ENCODE results near the gene VAV1. TPM values are rescaled to one million over a fixed set of nuclear protein-coding genes. Genes with fewer than 3 reads are reported as not detected.

Gene VAV1
- total and polyA plus RNA-seq, 2 of the 13 experiments (the other 11 are each of a cell fraction or from before 2014, with no cell fraction given), result not detected

DNA sequence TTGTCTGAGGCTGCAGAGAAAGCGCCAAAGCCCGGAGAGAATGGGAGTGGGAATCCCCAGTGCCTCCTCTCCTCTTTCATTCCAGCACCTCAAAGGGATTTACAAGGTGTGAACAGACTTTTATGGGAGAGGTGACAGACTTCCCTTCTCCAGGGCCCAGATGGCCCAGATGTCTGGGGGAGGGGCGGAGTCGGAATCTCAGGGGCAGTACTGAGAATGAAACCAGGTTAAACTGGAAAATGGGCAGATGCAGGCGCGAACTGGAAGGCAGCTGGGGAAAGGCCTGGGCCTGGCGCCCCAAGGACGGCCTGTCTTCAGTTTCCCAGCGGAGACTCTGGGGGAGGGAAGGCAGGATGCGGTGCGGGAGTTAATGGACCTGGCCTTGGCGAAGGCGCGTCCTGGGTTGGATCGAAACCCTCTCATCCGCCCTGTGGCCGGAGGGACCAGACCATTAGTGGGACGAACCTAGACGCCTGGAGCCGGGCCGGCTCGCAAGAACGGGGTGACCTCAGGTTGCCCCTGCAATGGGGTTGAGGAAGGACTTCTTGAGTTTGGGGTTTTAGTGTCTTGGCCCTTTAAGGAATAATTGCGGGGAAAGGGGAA lies 33.6 kb upstream of the VAV1 start (continued):
- TF ChIP-seq, protein P1, sequence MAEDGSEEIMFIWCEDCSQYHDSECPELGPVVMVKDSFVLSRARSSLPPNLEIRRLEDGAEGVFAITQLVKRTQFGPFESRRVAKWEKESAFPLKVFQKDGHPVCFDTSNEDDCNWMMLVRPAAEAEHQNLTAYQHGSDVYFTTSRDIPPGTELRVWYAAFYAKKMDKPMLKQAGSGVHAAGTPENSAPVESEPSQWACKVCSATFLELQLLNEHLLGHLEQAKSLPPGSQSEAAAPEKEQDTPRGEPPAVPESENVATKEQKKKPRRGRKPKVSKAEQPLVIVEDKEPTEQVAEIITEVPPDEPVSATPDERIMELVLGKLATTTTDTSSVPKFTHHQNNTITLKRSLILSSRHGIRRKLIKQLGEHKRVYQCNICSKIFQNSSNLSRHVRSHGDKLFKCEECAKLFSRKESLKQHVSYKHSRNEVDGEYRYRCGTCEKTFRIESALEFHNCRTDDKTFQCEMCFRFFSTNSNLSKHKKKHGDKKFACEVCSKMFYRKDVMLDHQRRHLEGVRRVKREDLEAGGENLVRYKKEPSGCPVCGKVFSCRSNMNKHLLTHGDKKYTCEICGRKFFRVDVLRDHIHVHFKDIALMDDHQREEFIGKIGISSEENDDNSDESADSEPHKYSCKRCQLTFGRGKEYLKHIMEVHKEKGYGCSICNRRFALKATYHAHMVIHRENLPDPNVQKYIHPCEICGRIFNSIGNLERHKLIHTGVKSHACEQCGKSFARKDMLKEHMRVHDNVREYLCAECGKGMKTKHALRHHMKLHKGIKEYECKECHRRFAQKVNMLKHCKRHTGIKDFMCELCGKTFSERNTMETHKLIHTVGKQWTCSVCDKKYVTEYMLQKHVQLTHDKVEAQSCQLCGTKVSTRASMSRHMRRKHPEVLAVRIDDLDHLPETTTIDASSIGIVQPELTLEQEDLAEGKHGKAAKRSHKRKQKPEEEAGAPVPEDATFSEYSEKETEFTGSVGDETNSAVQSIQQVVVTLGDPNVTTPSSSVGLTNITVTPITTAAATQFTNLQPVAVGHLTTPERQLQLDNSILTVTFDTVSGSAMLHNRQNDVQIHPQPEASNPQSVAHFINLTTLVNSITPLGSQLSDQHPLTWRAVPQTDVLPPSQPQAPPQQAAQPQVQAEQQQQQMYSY (CRISPR knock-in tag; IDR thresholded peaks at IDR 0.05), result peak; percentile 62
- TF ChIP-seq ZNF296 (CRISPR knock-in tag; conservative IDR thresholded peaks at IDR 0.05), result no peak
- no peak for TF ChIP-seq HES4 (CRISPR knock-in tag; IDR thresholded peaks at IDR 0.05; ENCODE audit: borderline replicate concordance)
- 0 out of 2 replicates have a peak, but pooled peaks have one; percentile 58 for TF ChIP-seq PAX8 (CRISPR knock-in tag; IDR thresholded peaks at IDR 0.05; ENCODE audit: borderline replicate concordance)
- TF ChIP-seq ZSCAN25 (CRISPR knock-in tag; IDR thresholded peaks at IDR 0.05), result no peak
- 0 out of 2 replicates have a peak, but pooled peaks have one; percentile 32 for TF ChIP-seq KDM5B (CRISPR knock-in tag; IDR thresholded peaks at IDR 0.05; ENCODE audit: borderline replicate concordance)
- no peak for TF ChIP-seq ZC3H4 (CRISPR knock-in tag; IDR thresholded peaks at IDR 0.05; ENCODE audit: borderline replicate concordance)
- peak; percentile 58 for TF ChIP-seq RBM39 (IDR thresholded peaks at IDR 0.05; ENCODE audit: low read depth, low read length, poor library complexity, severe bottlenecking)
- no peak for TF ChIP-seq SCMH1 (CRISPR knock-in tag; IDR thresholded peaks at IDR 0.05; ENCODE audit: borderline replicate concordance)
- no peak for TF ChIP-seq NPAS2 (CRISPR knock-in tag; IDR thresholded peaks at IDR 0.05; ENCODE audit: borderline replicate concordance)
- TF ChIP-seq ZNF12 (CRISPR knock-in tag; IDR thresholded peaks at IDR 0.05), result peak; percentile 13; the same call in 1 of the 2 replicates
- 0 out of 2 replicates have a peak, but pooled peaks have one; percentile 17 for TF ChIP-seq ZNF362 (CRISPR knock-in tag; IDR thresholded peaks at IDR 0.05; ENCODE audit: borderline replicate concordance)
- no peak for TF ChIP-seq ZNF703 (CRISPR knock-in tag; IDR thresholded peaks at IDR 0.05; ENCODE audit: borderline replicate concordance)
- TF ChIP-seq ZNF704 (CRISPR knock-in tag; IDR thresholded peaks at IDR 0.05; ENCODE audit: borderline replicate concordance), result 0 out of 2 replicates have a peak, but pooled peaks have one; percentile 38
- TF ChIP-seq DZIP1 (CRISPR knock-in tag; IDR thresholded peaks at IDR 0.05), result no peak
- TF ChIP-seq, protein P2, sequence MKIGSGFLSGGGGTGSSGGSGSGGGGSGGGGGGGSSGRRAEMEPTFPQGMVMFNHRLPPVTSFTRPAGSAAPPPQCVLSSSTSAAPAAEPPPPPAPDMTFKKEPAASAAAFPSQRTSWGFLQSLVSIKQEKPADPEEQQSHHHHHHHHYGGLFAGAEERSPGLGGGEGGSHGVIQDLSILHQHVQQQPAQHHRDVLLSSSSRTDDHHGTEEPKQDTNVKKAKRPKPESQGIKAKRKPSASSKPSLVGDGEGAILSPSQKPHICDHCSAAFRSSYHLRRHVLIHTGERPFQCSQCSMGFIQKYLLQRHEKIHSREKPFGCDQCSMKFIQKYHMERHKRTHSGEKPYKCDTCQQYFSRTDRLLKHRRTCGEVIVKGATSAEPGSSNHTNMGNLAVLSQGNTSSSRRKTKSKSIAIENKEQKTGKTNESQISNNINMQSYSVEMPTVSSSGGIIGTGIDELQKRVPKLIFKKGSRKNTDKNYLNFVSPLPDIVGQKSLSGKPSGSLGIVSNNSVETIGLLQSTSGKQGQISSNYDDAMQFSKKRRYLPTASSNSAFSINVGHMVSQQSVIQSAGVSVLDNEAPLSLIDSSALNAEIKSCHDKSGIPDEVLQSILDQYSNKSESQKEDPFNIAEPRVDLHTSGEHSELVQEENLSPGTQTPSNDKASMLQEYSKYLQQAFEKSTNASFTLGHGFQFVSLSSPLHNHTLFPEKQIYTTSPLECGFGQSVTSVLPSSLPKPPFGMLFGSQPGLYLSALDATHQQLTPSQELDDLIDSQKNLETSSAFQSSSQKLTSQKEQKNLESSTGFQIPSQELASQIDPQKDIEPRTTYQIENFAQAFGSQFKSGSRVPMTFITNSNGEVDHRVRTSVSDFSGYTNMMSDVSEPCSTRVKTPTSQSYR (CRISPR knock-in tag; IDR thresholded peaks at IDR 0.05; ENCODE audit: borderline replicate concordance), result peak; percentile 50
